Neural crest cell (in vitro differentiated cells): ENCODE measurements around the gene SUGP1. TPM values are rescaled to one million over a fixed set of nuclear protein-coding genes. Genes with fewer than 3 reads are reported as not detected.

ENCODE experiments used
- DNase-seq: peaks from one replicate; pipeline ENCODE4 v3.0.0; 2021; ENCODE audit warnings: low read depth, mixed read lengths, low spot score
- H3K27ac Mint-ChIP-seq: one replicate; pipeline ENCODE4 v1.8.0; 2021; ENCODE audit warnings: mild to moderate bottlenecking, mixed read lengths; ENCODE audit not compliant: unreplicated experiment
- H3K27me3 Mint-ChIP-seq: 2 replicates; pipeline ENCODE4 v1.8.0; 2021; ENCODE audit warnings: low read depth, mild to moderate bottlenecking, mixed read lengths
- H3K36me3 Mint-ChIP-seq: 2 replicates; pipeline ENCODE4 v1.8.0; 2021; ENCODE audit warnings: low read depth, mild to moderate bottlenecking, mixed read lengths
- H3K4me1 Mint-ChIP-seq: 2 replicates; pipeline ENCODE4 v1.8.0; 2021; ENCODE audit warnings: mixed read lengths
- H3K4me3 Mint-ChIP-seq: one replicate; pipeline ENCODE4 v1.8.0; 2021; ENCODE audit warnings: mild to moderate bottlenecking, mixed read lengths
- H3K9me3 Mint-ChIP-seq: 2 replicates; pipeline ENCODE4 v1.8.0; 2021; ENCODE audit warnings: mixed read lengths
- long read RNA-seq: library from polyadenylated mRNA; unstranded; transcript quantifications from one replicate; pipeline ENCODE4 v2.0.0, GENCODE V29; 2020
- total RNA-seq: library from RNA; stranded (reverse); gene quantifications from 2 replicates; pipeline ENCODE4 v1.2.1, GENCODE V29; 2021
- TF ChIP-seq, protein P1 (sequence below): fragments of 200-600 bp; sonication (generic); conservative IDR thresholded peaks from 2 replicates; pipeline ENCODE4 v1.5.0; 2021; ENCODE audit warnings: antibody characterized with exemption, mild to moderate bottlenecking

Gene SUGP1, protein sequence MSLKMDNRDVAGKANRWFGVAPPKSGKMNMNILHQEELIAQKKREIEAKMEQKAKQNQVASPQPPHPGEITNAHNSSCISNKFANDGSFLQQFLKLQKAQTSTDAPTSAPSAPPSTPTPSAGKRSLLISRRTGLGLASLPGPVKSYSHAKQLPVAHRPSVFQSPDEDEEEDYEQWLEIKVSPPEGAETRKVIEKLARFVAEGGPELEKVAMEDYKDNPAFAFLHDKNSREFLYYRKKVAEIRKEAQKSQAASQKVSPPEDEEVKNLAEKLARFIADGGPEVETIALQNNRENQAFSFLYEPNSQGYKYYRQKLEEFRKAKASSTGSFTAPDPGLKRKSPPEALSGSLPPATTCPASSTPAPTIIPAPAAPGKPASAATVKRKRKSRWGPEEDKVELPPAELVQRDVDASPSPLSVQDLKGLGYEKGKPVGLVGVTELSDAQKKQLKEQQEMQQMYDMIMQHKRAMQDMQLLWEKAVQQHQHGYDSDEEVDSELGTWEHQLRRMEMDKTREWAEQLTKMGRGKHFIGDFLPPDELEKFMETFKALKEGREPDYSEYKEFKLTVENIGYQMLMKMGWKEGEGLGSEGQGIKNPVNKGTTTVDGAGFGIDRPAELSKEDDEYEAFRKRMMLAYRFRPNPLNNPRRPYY
- total RNA-seq: 89.9 and 101 TPM in 2 replicates
- long read RNA-seq, transcript SUGP1-201 (14 exons, 2,423 nt): major isoform, 29 of 36 reads
- long read RNA-seq, partial matches to known transcripts: 4 of 36 reads
- long read RNA-seq, other reads (novel, unspliced or antisense): 2 of 36 reads

DNA sequence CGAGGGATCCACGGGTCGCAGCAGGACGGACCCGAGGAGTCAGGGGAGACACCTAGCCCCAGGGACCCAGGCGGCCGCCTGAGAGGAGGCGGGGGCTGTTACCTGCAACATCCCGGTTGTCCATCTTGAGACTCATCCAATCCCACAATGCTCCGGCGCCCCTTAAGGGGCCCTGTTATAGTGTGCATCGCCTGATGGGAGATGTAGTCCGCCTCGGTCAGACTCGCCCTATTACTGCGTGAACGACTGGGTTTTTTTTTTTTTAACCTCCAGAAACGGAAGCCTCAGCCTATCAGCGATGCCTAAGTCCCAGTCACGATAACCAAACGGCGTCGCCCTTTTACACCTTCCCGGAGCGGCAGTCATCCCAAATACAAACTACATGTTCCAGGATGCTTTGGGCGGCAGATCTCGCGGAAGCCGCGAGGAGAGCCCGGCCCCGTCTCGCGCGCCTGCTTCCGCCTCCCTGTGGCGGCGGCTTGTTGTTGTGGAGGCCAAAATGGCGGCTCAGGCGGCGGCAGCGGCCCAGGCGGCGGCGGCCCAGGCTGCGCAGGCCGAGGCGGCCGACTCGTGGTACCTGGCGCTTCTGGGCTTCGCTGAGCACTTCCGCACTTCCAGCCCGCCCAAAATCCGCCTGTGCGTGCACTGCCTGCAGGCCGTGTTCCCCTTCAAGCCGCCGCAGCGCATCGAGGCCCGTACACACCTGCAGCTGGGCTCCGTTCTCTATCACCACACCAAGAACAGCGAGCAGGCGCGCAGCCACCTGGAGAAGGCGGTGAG lies at the start of gene SUGP1, which contains the start of gene MAU2:
TSS of gene SUGP1 (minus strand) at position 149 of the 780 bp plus-strand sequence. CDS start at position 136, 13 bp downstream.
TSS of gene MAU2 (plus strand) at position 469 of the 780 bp plus-strand sequence. CDS start at position 500, 31 bp downstream.
- H3K27me3 Mint-ChIP-seq: no peaks in the 10 kb centered on the region
- H3K9me3 Mint-ChIP-seq: no peaks in the 10 kb centered on the region
- peaks cover 9% of the 10 kb centered on the region for H3K36me3 Mint-ChIP-seq
- TF ChIP-seq, protein P1, sequence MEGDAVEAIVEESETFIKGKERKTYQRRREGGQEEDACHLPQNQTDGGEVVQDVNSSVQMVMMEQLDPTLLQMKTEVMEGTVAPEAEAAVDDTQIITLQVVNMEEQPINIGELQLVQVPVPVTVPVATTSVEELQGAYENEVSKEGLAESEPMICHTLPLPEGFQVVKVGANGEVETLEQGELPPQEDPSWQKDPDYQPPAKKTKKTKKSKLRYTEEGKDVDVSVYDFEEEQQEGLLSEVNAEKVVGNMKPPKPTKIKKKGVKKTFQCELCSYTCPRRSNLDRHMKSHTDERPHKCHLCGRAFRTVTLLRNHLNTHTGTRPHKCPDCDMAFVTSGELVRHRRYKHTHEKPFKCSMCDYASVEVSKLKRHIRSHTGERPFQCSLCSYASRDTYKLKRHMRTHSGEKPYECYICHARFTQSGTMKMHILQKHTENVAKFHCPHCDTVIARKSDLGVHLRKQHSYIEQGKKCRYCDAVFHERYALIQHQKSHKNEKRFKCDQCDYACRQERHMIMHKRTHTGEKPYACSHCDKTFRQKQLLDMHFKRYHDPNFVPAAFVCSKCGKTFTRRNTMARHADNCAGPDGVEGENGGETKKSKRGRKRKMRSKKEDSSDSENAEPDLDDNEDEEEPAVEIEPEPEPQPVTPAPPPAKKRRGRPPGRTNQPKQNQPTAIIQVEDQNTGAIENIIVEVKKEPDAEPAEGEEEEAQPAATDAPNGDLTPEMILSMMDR: peak; percentile 39
- peaks cover 22% of the 10 kb centered on the region for H3K4me1 Mint-ChIP-seq
- DNase-seq: peak; percentile 79
- peak within 1 kb of the TSS; percentile 100 for H3K4me3 Mint-ChIP-seq
- H3K27ac Mint-ChIP-seq: peak within 1 kb of the TSS; percentile 100

DNA sequence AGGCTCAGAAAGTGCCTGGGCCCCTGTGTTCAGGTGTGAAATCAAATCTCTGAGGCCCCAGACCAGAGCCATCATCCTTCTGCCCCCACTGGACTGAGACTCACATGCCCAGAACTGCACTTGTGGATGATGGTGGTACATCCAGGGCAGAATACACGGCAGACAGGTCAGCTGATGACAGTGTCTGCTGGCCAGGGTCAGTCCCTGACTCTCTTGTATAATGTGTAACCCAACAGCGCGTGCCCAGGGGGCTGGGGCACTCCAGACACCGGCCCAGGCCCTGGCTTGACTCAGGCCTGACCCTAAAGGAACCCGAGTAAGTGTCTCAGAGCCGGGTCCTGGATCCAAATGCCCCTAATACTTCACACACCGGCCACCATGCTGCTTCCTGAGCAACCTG lies 47.8 kb upstream of the SUGP1 start:
- H3K4me3 Mint-ChIP-seq: no peak overlapping the region
- no peaks in the 10 kb centered on the region for H3K36me3 Mint-ChIP-seq
- no peak overlapping the region for H3K27ac Mint-ChIP-seq
- no peaks in the 10 kb centered on the region for H3K9me3 Mint-ChIP-seq
- H3K4me1 Mint-ChIP-seq: peaks cover 16% of the 10 kb centered on the region
- no peak for DNase-seq
- H3K27me3 Mint-ChIP-seq: no peaks in the 10 kb centered on the region
- TF ChIP-seq, protein P1: no peak

DNA sequence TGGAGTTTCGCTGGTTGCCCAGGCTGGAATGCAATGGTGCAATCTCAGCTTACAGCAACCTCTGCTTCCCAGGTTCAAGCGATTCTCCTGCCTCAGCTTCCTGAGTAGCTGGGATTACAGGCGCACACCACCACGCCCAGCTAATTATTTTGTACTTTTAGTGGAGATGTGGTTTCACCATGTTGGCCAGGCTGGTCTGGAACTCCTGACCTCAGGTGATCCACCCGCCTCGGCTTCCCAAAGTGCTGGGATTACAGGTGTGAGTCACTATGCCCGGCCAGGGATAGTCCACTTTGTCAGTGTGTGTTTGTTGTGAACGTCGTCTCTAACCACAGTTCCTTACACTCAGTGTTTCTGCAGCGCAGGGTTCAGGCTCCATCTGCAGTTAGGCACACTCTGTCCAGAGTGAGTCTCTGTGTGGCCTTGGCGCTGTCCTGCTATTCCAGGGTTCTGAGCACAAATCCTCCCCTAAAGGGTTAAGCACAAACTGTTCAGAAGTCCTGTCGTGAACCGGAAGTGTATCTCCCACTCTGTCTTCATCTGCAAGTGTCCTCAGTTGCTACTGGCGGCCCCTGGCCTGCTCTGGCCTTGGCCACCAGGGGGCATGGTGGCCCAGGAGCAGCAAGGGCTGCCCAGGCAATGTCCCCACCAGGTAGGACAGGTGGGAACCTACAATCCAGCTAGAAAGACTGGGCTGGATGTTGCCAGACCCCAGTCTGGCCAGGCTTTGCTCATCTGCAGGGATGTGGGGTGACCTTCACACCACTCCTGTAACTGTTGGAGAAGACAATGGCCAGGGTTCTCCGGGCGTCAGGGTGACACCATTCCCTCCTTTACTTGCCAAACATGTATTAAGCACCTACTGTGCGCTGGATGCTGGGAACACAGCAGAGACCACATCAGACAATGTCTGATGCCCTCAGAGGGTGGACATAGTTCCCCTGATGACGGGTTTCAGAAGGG lies 46.4 kb upstream of the SUGP1 start:
- Mint-ChIP-seq H3K27me3 (no peaks in the 10 kb centered on the region), H3K4me3 (no peak overlapping the region), H3K9me3 (no peaks in the 10 kb centered on the region), H3K4me1 (peaks cover 12% of the 10 kb centered on the region), H3K27ac (peak overlapping the region; percentile 27), H3K36me3 (no peaks in the 10 kb centered on the region)
- TF ChIP-seq, protein P1: peak; percentile 95
- peak; percentile 48 for DNase-seq

DNA sequence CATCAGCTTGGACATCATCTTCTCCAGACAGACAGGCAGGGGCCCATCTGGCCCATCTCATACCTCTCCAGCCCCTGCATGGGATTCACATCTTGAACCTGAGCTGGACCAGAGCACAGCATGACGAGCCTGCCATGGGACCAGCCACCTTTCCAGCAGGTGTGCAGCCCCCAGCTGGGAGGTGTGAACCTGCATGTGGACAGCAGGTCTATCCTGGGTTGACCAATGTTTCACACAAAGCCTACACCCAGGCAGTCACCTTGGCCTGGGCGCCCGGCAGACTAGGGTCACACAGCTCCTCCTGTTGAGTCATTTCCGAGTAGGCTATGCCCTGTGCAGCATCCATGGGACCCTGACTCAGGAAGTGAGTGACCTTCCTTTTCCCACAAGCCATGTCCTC lies 41.8 kb upstream of the SUGP1 start:
- Mint-ChIP-seq H3K9me3 (no peaks in the 10 kb centered on the region), H3K27ac (peak overlapping the region; percentile 95), H3K27me3 (no peaks in the 10 kb centered on the region), H3K4me3 (no peak overlapping the region), H3K36me3 (peaks cover 4% of the 10 kb centered on the region), H3K4me1 (peaks cover 17% of the 10 kb centered on the region)
- DNase-seq: no peak
- TF ChIP-seq, protein P1: no peak
